RWPE1 (cell line): ENCODE data around the gene BZW1.
"Not testable (repeated sequence)": the region's sequence is repeated elsewhere in the genome, so short reads cannot be mapped to it uniquely, and the experiment has no call there.

Experiments
- CTCF ChIA-PET: fragments of 350-600 bp; sonication (Branson Sonifier 250); formaldehyde crosslinking; extraction: SDS; loops from one replicate; lab custom pipeline; 2021; lab: Yijun Ruan, JAX
- POLR2A ChIA-PET: fragments of 400-600 bp; formaldehyde crosslinking; extraction: SDS; loops from one replicate; lab custom pipeline; 2020; ENCODE audit warnings: antibody characterized with exemption; ENCODE audit not compliant: low non-redundant PET; lab: Yijun Ruan, JAX
- DNase-seq: peaks from one replicate; pipeline ENCODE4 v3.0.0; 2012; ENCODE audit warnings: low spot score
- H3K27ac ChIP-seq: fragments of 450-650 bp; 2 replicates; pipeline ENCODE4 v1.5.1; 2017
- CTCF ChIP-seq: fragments of 450-650 bp; conservative IDR thresholded peaks from 2 replicates; pipeline ENCODE4 v1.5.1; 2017; ENCODE audit warnings: low read depth, mild to moderate bottlenecking

Gene BZW1

DNA sequence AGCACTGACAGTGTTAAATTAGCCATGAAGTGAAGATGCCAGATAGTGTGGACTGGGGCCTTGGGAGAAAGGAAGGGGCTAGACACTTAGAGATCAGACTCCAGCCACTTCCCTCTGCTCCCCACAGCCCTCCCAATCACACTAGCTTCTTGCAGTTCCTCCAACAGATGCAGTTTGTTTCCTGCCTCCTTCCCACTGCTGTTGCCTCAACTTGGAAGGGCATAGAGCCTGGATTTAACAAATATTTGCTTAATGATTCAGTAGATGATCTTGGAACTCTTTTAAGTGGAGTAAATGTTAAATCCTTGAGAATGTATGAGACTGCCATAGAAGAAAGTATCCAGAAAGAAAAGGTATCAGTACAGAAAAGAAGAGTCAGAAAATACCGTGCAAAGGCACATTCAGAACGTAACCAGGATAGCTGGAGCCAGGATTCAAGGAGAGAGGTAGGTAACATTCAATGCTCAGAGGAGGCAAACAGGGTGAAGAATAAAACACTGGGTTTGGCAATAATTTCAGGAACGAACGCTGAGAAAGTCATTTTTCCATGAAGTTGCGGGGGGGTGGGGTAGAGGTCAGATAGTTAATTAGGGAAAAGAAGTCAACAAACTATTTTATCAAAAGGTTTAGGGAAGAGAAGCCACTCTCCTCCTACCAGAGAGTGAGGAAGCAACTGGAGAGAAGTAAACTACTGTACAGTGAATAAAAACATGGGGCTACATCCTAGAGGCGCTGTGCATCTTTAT is 1.3 kb upstream of the BZW1 start:
- POLR2A ChIA-PET, result interaction anchor here (0.6 to 0.9 kb wide), 2 partner anchors 15 to 24 kb away, joined by 4 to 7 read pairs; no protein-coding TSS in a partner anchor
- TF ChIP-seq CTCF, result no peak
- DNase-seq, result peak; percentile 24
- CTCF ChIA-PET, result interaction anchor here (0.6 kb wide), 2 partner anchors 20 to 97 kb away, joined by 3 to 4 read pairs; no protein-coding TSS in a partner anchor
- H3K27ac ChIP-seq, result peak overlapping the region; percentile 95

- H3K27ac ChIP-seq, result peak overlapping the region; percentile 95
- TF ChIP-seq CTCF, result no peak
- ChIA-PET CTCF (interaction anchor here (0.6 to 0.7 kb wide), 3 partner anchors 18 to 294 kb away, joined by 3 to 4 read pairs (median 3); no protein-coding TSS in a partner anchor), POLR2A (interaction anchor here (0.6 to 0.9 kb wide), 2 partner anchors 16 to 53 kb away, joined by 3 to 4 read pairs; no protein-coding TSS in a partner anchor)
- DNase-seq, result no peak
Measured at GRCh38 chr2:200810998-200811332, 745 bp upstream of the BZW1 start.

DNA sequence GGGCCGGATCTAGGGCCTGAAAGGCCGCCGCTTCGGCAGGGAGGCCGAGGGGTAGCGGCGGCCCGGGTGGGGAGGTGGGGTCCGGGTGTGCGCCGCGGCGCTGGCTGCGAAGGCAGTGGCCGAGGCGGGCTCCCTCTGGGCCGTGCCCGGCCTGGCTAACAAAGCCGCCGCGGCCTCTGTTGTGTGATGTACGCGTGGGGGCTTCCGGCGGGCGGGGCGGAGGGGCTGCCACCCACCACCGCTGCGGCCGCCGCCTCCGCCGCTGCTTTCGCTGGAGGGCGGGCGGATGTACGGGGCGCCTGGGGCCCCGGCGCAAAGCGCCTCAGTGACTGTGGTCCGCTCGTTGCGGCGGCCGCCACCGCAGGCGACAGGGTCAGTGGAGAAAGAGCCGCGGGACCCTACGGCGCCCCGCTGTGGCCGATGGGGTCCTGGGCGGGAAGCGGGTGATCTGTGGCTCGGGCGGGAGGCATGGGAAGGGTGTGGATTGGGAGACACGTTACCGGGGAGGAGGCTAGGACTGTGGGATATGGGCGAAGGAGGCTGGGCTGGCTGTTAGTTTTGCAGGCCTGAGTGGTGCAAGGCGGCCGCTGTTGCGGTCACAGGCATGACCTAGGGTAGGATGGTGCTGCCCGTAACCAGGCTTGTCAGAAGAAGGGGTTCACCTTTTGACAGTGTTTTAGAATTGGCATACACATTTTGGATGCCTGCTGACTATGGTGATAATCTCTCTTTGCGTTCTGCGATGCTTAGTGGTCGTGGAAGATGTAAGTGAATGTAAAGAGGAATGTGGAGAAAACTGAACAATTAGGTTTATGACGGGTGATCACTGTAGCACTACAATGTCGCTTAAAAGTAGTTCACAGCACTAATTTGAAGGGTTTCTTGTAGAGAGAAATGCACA is 662 bp downstream of the BZW1 start:
- peak; percentile 64 for DNase-seq
- POLR2A ChIA-PET, result no interaction called here
- CTCF ChIA-PET, result interaction anchor here (0.7 kb wide), 1 partner anchor 64 kb away, joined by 3 read pairs; no protein-coding TSS in a partner anchor
- TF ChIP-seq CTCF, result peak; percentile 81
- H3K27ac ChIP-seq, result peak overlapping the region; percentile 95

- DNase-seq, result no peak
- ChIA-PET POLR2A (no interaction called here), CTCF (interaction anchor here (0.6 to 1.2 kb wide), 3 partner anchors 12 to 101 kb away, joined by 3 to 7 read pairs (median 3); no protein-coding TSS in a partner anchor)
- TF ChIP-seq CTCF, result no peak
- no peak overlapping the region for H3K27ac ChIP-seq
Measured at GRCh38 chr2:200814276-200814815, 2.6 kb downstream of the BZW1 start.

GRCh38 chr2:200814917-200815316 is 3.2 kb downstream of the BZW1 start:
- no peak for DNase-seq
- CTCF ChIA-PET, result interaction anchor here (0.7 kb wide), 1 partner anchor 12 kb away, joined by 3 read pairs; no protein-coding TSS in a partner anchor
- TF ChIP-seq CTCF, result no peak
- POLR2A ChIA-PET, result no interaction called here
- H3K27ac ChIP-seq, result no peak overlapping the region

DNA sequence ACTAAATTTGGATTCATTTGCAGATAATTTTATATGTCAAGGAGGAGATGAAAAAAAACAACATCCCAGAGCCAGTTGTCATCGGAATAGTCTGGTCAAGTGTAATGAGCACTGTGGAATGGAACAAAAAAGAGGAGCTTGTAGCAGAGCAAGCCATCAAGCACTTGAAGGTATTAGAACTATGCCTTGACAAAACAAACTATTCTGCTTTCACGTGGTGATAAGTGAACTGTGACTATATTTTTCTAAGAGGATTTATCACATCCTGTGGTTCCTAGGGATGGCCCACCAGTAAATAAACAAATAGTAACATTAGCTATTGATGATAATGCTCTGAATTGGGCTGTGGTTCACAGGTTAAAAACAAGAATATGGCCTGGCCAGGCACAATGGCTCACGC is 7.0 kb downstream of the BZW1 start:
- H3K27ac ChIP-seq, POLR2A ChIA-PET, DNase-seq: not testable (repeated sequence)
- CTCF ChIA-PET, result interaction anchor here (1.1 kb wide), 1 partner anchor 105 kb away, joined by 3 read pairs; no protein-coding TSS in a partner anchor
